B cell (primary cell): ENCODE data around the gene PACRG. TPM values are rescaled to one million over a fixed set of nuclear protein-coding genes. Genes with fewer than 3 reads are reported as not detected.

ENCODE experiments used
- ATAC-seq: fragments of 200-7000 bp; cut with Tn5 transposase; one replicate; pipeline ENCODE4 v1.10.0; 2021; ENCODE audit warnings: low read depth, mild to moderate bottlenecking, moderate number of reproducible peaks, moderate library complexity
- CTCF ChIA-PET: fragments of 350-600 bp; sonication (Branson Sonifier 250); formaldehyde crosslinking; loops from one replicate; lab custom pipeline; 2021; ENCODE audit warnings: antibody characterized with exemption, inconsistent platforms; lab: Charles Lee
- POLR2A ChIA-PET: fragments of 350-600 bp; sonication (Branson Sonifier 250); formaldehyde crosslinking; loops from one replicate; lab custom pipeline; 2021; ENCODE audit warnings: antibody characterized with exemption; lab: Charles Lee
- DNase-seq: peaks from one replicate; pipeline ENCODE4 v3.0.0; 2013
- H2AFZ ChIP-seq: 2 replicates; pipeline ENCODE4 v1.6.1; 2012; ENCODE audit warnings: mild to moderate bottlenecking, low read depth, low read length; ENCODE audit not compliant: insufficient read depth, poor library complexity, severe bottlenecking
- H3K27ac ChIP-seq, 2 donors: 1 replicate in 1 of 2; 2 replicates in 1 of 2; pipeline ENCODE4 v1.5.1; 2012 to 2013; ENCODE audit warnings: low read length in 2 of 2, mild to moderate bottlenecking in 2 of 2, moderate library complexity in 1 of 2
- H3K27me3 ChIP-seq, 4 experiments: fragments of 200-600 bp in 1 of 4; sonication (generic) in 1 of 4; replicated peaks in 1 of 4; 1 replicate in 2 of 4; 2 replicates in 2 of 4; pipeline versions ENCODE4 v1.6.1 to v1.7.0; 2013 to 2016; ENCODE audit warnings: low read length in 3 of 4, mild to moderate bottlenecking in 2 of 4, mixed read lengths in 1 of 4, moderate library complexity in 1 of 4; ENCODE audit not compliant: insufficient read depth in 4 of 4, control insufficient read depth in 3 of 4; ENCODE audit errors: control extremely low read depth in 1 of 4
- H3K36me3 ChIP-seq, 2 experiments: replicated peaks in 1 of 2; 1 replicate in 1 of 2; 2 replicates in 1 of 2; pipeline versions ENCODE4 v1.6.1 to v1.7.1; 2013; ENCODE audit warnings: low read length in 1 of 2; ENCODE audit not compliant: insufficient read depth in 2 of 2, control insufficient read depth in 1 of 2; ENCODE audit errors: control extremely low read depth in 1 of 2, extremely low read depth in 1 of 2
- H3K4me1 ChIP-seq, 2 donors: fragments of 200-600 bp in 1 of 2; sonication (generic) in 1 of 2; 1 replicate in 1 of 2; 2 replicates in 1 of 2; pipeline versions ENCODE4 v1.5.1 to v1.6.1; 2013 to 2017; ENCODE audit warnings: low read length in 2 of 2; ENCODE audit not compliant: control insufficient read depth in 2 of 2, insufficient read depth in 2 of 2
- H3K4me2 ChIP-seq: replicated peaks from 2 replicates; pipeline ENCODE3; 2012; ENCODE audit warnings: mild to moderate bottlenecking, low read depth, low read length; ENCODE audit not compliant: poor library complexity, severe bottlenecking
- H3K4me3 ChIP-seq, 5 experiments: fragments of 200-600 bp in 1 of 5; sonication (generic) in 1 of 5; 1 replicate in 3 of 5; 2 replicates in 2 of 5; pipeline versions ENCODE4 v1.5.1 to v1.7.0; 2011 to 2016; ENCODE audit warnings: low read length in 4 of 5, mild to moderate bottlenecking in 4 of 5, low read depth in 2 of 5, control low read depth in 1 of 5, moderate library complexity in 1 of 5; ENCODE audit not compliant: insufficient read depth in 1 of 5; ENCODE audit errors: control extremely low read depth in 1 of 5, extremely low read depth in 1 of 5
- H3K79me2 ChIP-seq: fragments of 200-600 bp; sonication (generic); one replicate; pipeline ENCODE4 v1.6.0; 2016; ENCODE audit warnings: low read length; ENCODE audit not compliant: control insufficient read depth, insufficient read depth
- H3K9ac ChIP-seq: fragments of 200-600 bp; sonication (generic); 2 replicates; pipeline ENCODE4 v1.6.1; 2017; ENCODE audit warnings: mild to moderate bottlenecking, low read length, moderate library complexity
- H3K9me3 ChIP-seq, 3 donors: one replicate each; pipeline versions ENCODE4 v1.6.1 to v1.7.1; 2013; ENCODE audit warnings: low read length in 2 of 3; ENCODE audit not compliant: control insufficient read depth in 2 of 3, insufficient read depth in 1 of 3; ENCODE audit errors: control extremely low read depth in 1 of 3
- H4K20me1 ChIP-seq: 2 replicates; pipeline ENCODE4 v1.6.0; 2012; ENCODE audit warnings: mild to moderate bottlenecking, low read length; ENCODE audit not compliant: insufficient read depth, control insufficient read depth, poor library complexity, severe bottlenecking
- H3K27ac Mint-ChIP-seq: one replicate; pipeline ENCODE4 v1.8.0; 2021; ENCODE audit warnings: mixed read lengths
- H3K27me3 Mint-ChIP-seq: one replicate; pipeline ENCODE4 v1.8.0; 2021; ENCODE audit warnings: mixed read lengths
- H3K4me1 Mint-ChIP-seq: one replicate; pipeline ENCODE4 v1.8.0; 2021; ENCODE audit warnings: mixed read lengths
- H3K4me3 Mint-ChIP-seq: one replicate; pipeline ENCODE4 v1.8.0; 2021; ENCODE audit warnings: mixed read lengths
- H3K9me3 Mint-ChIP-seq: one replicate; pipeline ENCODE4 v1.8.0; 2022; ENCODE audit warnings: mixed read lengths; ENCODE audit not compliant: insufficient read depth
- CTCF ChIP-seq: fragments of 200-600 bp; IDR thresholded peaks from one replicate; pipeline ENCODE4 v1.8.0; 2022; ENCODE audit warnings: antibody characterized with exemption, mild to moderate bottlenecking
- EZH2 ChIP-seq: IDR thresholded peaks from 2 replicates; pipeline ENCODE4 v1.6.1; 2012; ENCODE audit warnings: borderline replicate concordance, low read depth, mild to moderate bottlenecking, moderate library complexity, low read length; ENCODE audit not compliant: insufficient read depth, poor library complexity, severe bottlenecking
- WGBS: methylation state at CpG from one replicate; pipeline ENCODE4 v1.1.5; 2013; ENCODE audit warnings: missing lambda C conversion rate; ENCODE audit not compliant: insufficient coverage; 5-methylcytosine and 5-hydroxymethylcytosine counted together
- intact Hi-C: fragments of 100-400 bp; cut with micrococcal nuclease; formaldehyde crosslinking; loops from one replicate; pipeline ENCODE4 v1.10.0; 2022
- polyA plus RNA-seq: library from polyadenylated mRNA; depleted of rRNA; stranded (reverse); fragments of >200 nt; gene quantifications from 2 replicates; pipeline ENCODE4 v1.2.3, GENCODE V29; 2012
- total RNA-seq, 2 donors: library from RNA; stranded (reverse); fragments of 120-200 nt in 1 of 2; gene quantifications; 1 replicate in 1 of 2; 2 replicates in 1 of 2; pipeline versions ENCODE4 v1.2.3 to v1.2.4, GENCODE V29; 2013 to 2022

The PACRG gene
- total and polyA plus RNA-seq, 2 donors (not counting 1 experiment from before 2014, with no cell fraction given), result not detected

GRCh38 chr6:163320402-163320801 lies 592.6 kb downstream of the PACRG start:
- H3K4me3 ChIP-seq, result no peak overlapping the region
- H4K20me1 ChIP-seq, result no peaks in the 10 kb centered on the region
- peaks cover 19% of the 10 kb centered on the region for H3K27me3 Mint-ChIP-seq
- no CpG with 5 or more reads among the region's 3 CpGs for WGBS
- TF ChIP-seq EZH2, result no peak
- no peak for TF ChIP-seq CTCF
- H3K27ac Mint-ChIP-seq, result no peak overlapping the region
- no peak overlapping the region for H3K27ac ChIP-seq
- H3K9ac ChIP-seq, result no peak overlapping the region
- no peak overlapping the region for H3K4me3 Mint-ChIP-seq
- H3K4me1 ChIP-seq, result no peaks in the 10 kb centered on the region
- no peaks in the 10 kb centered on the region for H3K9me3 Mint-ChIP-seq
- H3K9me3 ChIP-seq, result no peaks in the 10 kb centered on the region
- intact Hi-C loops, result no loop called here
- ChIA-PET CTCF (no interaction called here), POLR2A (no interaction called here)
- no peak for DNase-seq
- no peaks in the 10 kb centered on the region for H3K4me1 Mint-ChIP-seq
- H3K79me2 ChIP-seq, result no peaks in the 10 kb centered on the region
- peaks cover 0 to 8% (median 5%) of the 10 kb centered on the region in 4 experiments for H3K27me3 ChIP-seq
- H2AFZ ChIP-seq, result no peak overlapping the region
- no peak overlapping the region for H3K4me2 ChIP-seq
- no peaks in the 10 kb centered on the region for H3K36me3 ChIP-seq
- no peak for ATAC-seq

- intact Hi-C loops, result no loop called here
- no peak overlapping the region for H3K9ac ChIP-seq
- H3K4me3 ChIP-seq, result no peak overlapping the region
- no peaks in the 10 kb centered on the region for H3K4me1 Mint-ChIP-seq
- no peaks in the 10 kb centered on the region for H3K9me3 Mint-ChIP-seq
- WGBS, result no CpG with 5 or more reads among the region's 2 CpGs
- H3K27ac Mint-ChIP-seq, result no peak overlapping the region
- H3K4me1 ChIP-seq, result no peaks in the 10 kb centered on the region
- H3K79me2 ChIP-seq, result no peaks in the 10 kb centered on the region
- no peak overlapping the region for H3K27ac ChIP-seq
- no peak for DNase-seq
- TF ChIP-seq CTCF (no peak), EZH2 (no peak)
- peaks cover 20% of the 10 kb centered on the region for H3K27me3 Mint-ChIP-seq
- no peaks in the 10 kb centered on the region for H4K20me1 ChIP-seq
- H2AFZ ChIP-seq, result no peak overlapping the region
- ChIA-PET POLR2A (no interaction called here), CTCF (no interaction called here)
- no peak for ATAC-seq
- peaks cover 0 to 8% (median 5%) of the 10 kb centered on the region in 4 experiments for H3K27me3 ChIP-seq
- H3K9me3 ChIP-seq, result no peaks in the 10 kb centered on the region
- H3K4me2 ChIP-seq, result no peak overlapping the region
- no peak overlapping the region for H3K4me3 Mint-ChIP-seq
- no peaks in the 10 kb centered on the region for H3K36me3 ChIP-seq
These were observed 593.0 kb downstream of the PACRG start for GRCh38 chr6:163320804-163321203.
